GM12874 (cell line): ENCODE results near the gene BCAS4.

Experiments used
- CTCF ChIP-seq: IDR thresholded peaks from 2 replicates; pipeline ENCODE4 v1.5.1; 2011; ENCODE audit warnings: low read depth, mild to moderate bottlenecking, control low read depth, low read length, moderate library complexity; ENCODE audit not compliant: insufficient read depth

BCAS4 gene

GRCh38 chr20:50793575-50794016 lies 1.3 kb upstream of the BCAS4 start:
- TF ChIP-seq CTCF = peak; percentile 39; the same call in 1 of the 2 replicates

GRCh38 chr20:50794181-50794845 lies 548 bp upstream of the BCAS4 start:
- TF ChIP-seq CTCF = no peak

- no peak for TF ChIP-seq CTCF
Measured at GRCh38 chr20:50797142-50797541, 2.3 kb downstream of the BCAS4 start.

- TF ChIP-seq CTCF = no peak
Measured at GRCh38 chr20:50798650-50799049, 3.8 kb downstream of the BCAS4 start.

- TF ChIP-seq CTCF = no peak
Measured at GRCh38 chr20:50799176-50799889, 4.5 kb downstream of the BCAS4 start.

GRCh38 chr20:50799890-50800550 lies 5.2 kb downstream of the BCAS4 start:
- TF ChIP-seq CTCF = no peak

GRCh38 chr20:50801747-50802125 lies 6.9 kb downstream of the BCAS4 start:
- no peak for TF ChIP-seq CTCF
